DMS153 (cell line): ENCODE results near the gene PADI2.

ENCODE experiments used
- DNase-seq: peaks from one replicate; lab custom pipeline; 2025; lab: John Stamatoyannopoulos, UW

Gene PADI2

GRCh38 chr1:17119076-17119772, at the start of gene PADI2:
TSS of gene PADI2 (minus strand) at chr1:17119451. CDS start at chr1:17119371, 80 bp downstream.
- peak; percentile 66 for DNase-seq

- no peak for DNase-seq
Measured at GRCh38 chr1:17168091-17168876, 49.0 kb upstream of the PADI2 start.

- no peak for DNase-seq
Measured at GRCh38 chr1:17167786-17168090, 48.5 kb upstream of the PADI2 start.

GRCh38 chr1:17167041-17167785, 48.0 kb upstream of the PADI2 start:
- no peak for DNase-seq

- no peak for DNase-seq
Measured at GRCh38 chr1:17165823-17166222, 46.6 kb upstream of the PADI2 start.

GRCh38 chr1:17163789-17164666, 44.8 kb upstream of the PADI2 start:
- no peak for DNase-seq

GRCh38 chr1:17163371-17163770, 44.1 kb upstream of the PADI2 start:
- no peak for DNase-seq

GRCh38 chr1:17162941-17163340, 43.7 kb upstream of the PADI2 start:
- DNase-seq, result no peak

GRCh38 chr1:17161926-17162800, 42.9 kb upstream of the PADI2 start:
- DNase-seq, result no peak

- no peak for DNase-seq
Measured at GRCh38 chr1:17161137-17161740, 42.0 kb upstream of the PADI2 start.

- DNase-seq, result no peak
Measured at GRCh38 chr1:17158961-17159360, 39.7 kb upstream of the PADI2 start.

- no peak for DNase-seq
Measured at GRCh38 chr1:17156108-17156507, 36.9 kb upstream of the PADI2 start.

- no peak for DNase-seq
Measured at GRCh38 chr1:17155257-17155920, 36.1 kb upstream of the PADI2 start.

GRCh38 chr1:17149771-17150170, 30.5 kb upstream of the PADI2 start:
- no peak for DNase-seq

GRCh38 chr1:17148950-17149608, 29.8 kb upstream of the PADI2 start:
- DNase-seq, result no peak

GRCh38 chr1:17145648-17146047, 26.4 kb upstream of the PADI2 start:
- no peak for DNase-seq

- no peak for DNase-seq
Measured at GRCh38 chr1:17143760-17144159, 24.5 kb upstream of the PADI2 start.

GRCh38 chr1:17141441-17142197, 22.4 kb upstream of the PADI2 start:
- no peak for DNase-seq

GRCh38 chr1:17140279-17140678, 21.0 kb upstream of the PADI2 start:
- DNase-seq, result no peak
